GM18519 (cell line): ENCODE data around the gene EN2.

Experiments used
- ATAC-seq: cut with Tn5 transposase; IDR thresholded peaks from one replicate; pipeline ENCODE4 v1.9.1; 2021; ENCODE audit warnings: mild to moderate bottlenecking, moderate library complexity; ENCODE audit not compliant: unreplicated experiment, low FRiP score

EN2 gene

DNA sequence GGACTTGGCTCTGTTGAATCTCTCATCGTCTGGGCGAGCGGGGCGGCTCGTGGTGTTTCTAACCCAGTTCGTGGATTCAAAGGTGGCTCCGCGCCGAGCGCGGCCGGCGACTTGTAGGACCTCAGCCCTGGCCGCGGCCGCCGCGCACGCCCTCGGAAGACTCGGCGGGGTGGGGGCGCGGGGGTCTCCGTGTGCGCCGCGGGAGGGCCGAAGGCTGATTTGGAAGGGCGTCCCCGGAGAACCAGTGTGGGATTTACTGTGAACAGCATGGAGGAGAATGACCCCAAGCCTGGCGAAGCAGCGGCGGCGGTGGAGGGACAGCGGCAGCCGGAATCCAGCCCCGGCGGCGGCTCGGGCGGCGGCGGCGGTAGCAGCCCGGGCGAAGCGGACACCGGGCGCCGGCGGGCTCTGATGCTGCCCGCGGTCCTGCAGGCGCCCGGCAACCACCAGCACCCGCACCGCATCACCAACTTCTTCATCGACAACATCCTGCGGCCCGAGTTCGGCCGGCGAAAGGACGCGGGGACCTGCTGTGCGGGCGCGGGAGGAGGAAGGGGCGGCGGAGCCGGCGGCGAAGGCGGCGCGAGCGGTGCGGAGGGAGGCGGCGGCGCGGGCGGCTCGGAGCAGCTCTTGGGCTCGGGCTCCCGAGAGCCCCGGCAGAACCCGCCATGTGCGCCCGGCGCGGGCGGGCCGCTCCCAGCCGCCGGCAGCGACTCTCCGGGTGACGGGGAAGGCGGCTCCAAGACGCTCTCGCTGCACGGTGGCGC lies at the start of gene EN2:
Gene EN2 (plus strand): TSS at position 19 of the 767 bp plus-strand sequence. CDS start 249 bp downstream, at position 268.
- no peak for ATAC-seq

- ATAC-seq: no peak
Measured at GRCh38 chr7:155408651-155409586, 49.0 kb upstream of the EN2 start.

DNA sequence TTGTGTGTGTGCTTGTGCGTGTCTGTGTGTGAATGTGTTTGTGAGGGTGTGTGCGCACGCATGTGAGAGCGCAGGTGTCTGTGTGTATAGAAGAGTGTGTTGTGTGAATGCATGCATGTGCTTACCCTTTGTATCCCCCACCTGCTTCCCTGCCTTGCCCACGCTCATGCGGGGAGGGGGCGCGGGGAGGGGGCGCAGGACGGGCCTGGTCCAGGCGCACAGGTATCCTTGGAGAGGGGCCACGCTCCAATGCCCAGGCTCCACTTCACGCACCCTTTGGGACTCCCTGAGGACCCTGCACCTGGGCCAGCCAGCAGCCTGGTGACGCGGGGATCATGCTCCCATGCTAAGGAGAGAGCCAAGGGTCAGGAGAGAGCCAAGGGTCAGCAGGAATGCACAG lies 47.9 kb upstream of the EN2 start:
- no peak for ATAC-seq

GRCh38 chr7:155410431-155410830 lies 47.5 kb upstream of the EN2 start:
- ATAC-seq: no peak

GRCh38 chr7:155411718-155412415 lies 46.1 kb upstream of the EN2 start:
- no peak for ATAC-seq

- ATAC-seq: peak; percentile 85
Measured at GRCh38 chr7:155412416-155413253, 45.3 kb upstream of the EN2 start.

GRCh38 chr7:155414547-155415492 lies 43.1 kb upstream of the EN2 start:
- no peak for ATAC-seq

DNA sequence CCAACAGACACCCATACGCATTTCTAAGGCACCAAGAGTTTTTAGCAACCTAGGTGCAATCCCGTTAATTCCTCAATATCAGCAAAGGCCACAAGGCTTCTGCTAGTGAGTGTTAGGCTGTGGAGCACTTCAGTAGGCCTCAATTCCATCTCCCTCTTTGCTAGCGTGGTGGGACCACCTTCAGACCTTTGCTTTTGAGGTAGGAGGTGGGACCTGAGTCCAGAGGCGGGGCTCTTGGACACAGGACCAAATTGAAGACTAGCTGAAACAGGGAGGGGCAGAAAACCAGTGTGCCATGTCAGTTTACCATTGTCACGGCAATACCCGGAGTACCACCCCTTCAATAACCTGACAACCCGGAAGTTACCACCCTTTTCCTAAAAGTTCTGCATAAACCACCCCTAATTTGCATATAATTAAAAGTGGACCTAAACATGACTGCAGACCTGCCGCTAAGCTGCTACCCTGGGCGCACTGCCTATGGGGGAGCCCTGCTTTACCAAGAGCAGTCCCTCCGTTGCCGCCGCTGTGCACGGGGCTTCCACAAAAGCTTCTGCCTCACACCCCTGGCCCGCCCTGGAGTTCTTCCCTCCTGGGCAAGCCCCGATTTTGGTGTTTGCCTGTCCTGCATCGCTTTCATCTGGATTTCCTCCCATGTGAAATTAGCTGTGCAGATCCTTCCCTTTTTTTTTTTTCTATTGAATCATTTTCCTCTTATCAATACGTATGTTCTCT lies 41.1 kb upstream of the EN2 start:
- ATAC-seq: no peak

DNA sequence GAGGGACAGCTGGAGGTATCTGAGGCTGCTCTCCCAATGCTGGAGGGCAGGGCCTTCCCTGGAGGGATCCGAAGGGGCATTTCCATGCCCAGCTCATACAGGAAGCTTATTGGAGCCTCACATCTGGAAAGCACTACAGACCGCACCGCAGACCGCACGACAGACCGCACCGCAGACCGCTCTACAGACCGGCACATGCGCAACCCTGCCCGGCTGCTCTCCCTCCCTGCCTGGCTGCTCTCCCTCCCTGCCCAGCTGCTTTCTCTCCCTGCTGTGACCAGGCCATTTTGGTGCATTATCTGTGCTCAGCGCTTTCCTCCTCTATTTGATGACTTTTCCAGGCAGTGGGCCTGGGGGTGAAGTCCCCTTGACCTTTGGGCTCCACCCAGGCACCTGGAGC lies 39.6 kb upstream of the EN2 start:
- ATAC-seq: no peak

DNA sequence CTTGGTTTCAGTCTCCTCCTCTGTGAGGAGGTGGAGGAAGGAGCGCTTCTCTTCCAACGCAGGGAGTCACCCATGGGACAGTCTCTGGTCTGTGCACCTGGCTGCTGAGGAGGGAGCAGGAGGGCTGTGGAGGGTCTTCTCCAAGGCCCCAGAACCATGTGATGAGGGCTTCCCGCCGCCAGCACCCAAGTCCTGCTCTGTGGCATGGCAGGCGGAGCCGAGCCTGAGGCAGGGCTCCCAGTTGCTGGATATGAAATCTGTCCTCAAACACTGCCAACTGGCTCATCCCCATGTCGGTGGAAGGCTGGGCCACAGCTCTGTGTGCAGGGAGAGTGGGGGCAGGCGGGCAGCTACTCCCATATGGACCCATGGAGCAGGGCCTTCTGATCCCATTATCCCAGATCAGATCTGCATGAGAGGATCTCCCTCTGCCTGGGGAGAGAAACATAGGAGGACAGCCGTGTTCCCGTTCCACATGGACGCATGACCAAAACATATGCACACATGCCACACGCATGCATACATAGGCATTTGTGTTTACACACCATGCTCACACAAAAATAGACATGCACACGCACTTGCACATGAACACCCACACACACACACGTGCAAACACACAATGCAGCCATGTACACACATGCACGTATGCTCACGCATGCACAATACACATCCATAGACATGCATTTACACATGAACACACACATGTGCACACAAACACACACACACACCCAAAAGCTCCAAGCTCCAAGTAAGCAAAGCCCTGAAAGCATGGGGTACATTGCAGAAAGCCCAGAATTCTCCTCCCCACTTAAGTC lies 38.8 kb upstream of the EN2 start:
- no peak for ATAC-seq

DNA sequence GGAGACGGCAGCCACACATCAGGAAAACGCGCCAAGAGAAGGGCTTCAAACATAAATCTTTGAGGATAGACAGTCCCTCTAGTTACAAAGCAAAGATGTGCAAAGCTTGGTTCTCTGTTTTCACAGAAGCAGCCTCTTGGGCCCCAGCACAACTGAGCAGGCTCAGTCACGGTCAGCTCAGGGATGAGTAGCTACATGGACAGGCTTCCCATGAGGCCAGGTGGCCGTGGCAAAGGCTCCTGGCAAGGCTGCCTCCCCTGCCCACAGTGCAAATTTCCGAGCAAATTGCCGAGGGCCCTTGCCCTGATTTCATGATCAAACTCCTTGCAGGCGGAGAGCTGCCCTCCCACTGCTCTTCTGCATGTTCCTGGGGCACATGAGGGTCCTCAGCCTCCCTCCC lies 37.8 kb upstream of the EN2 start:
- no peak for ATAC-seq

DNA sequence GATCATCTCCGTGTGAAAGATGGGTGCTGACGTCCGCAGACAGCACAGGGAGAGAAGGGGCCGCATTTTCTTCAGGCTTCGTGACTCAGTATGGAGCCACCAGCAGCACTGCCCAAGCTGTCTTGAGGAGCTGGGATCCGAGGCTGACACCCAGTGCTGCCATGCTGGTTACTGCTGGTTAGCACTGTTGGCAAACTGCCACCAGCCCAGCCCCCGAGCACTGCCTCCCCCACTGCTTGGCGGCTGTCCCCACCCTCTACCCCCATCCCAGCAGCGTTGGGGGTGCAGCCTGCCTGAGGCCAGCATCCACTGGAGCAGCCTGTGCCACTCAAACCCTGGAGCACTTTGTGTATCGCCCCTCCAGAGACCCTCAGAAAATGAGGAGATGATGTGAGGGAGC lies 35.8 kb upstream of the EN2 start:
- ATAC-seq: no peak

- ATAC-seq: no peak
Measured at GRCh38 chr7:155422599-155423336, 35.2 kb upstream of the EN2 start.

- no peak for ATAC-seq
Measured at GRCh38 chr7:155423337-155424285, 34.3 kb upstream of the EN2 start.

GRCh38 chr7:155424301-155425010 lies 33.5 kb upstream of the EN2 start:
- no peak for ATAC-seq
